ENCODE results near the gene MPP3. TPM values are rescaled to one million over a fixed set of nuclear protein-coding genes. Genes with fewer than 3 reads are reported as not detected.
"Not testable (repeated sequence)": the region's sequence is repeated elsewhere in the genome, so short reads cannot be mapped to it uniquely, and the experiment has no call there.

MPP3 gene
- total RNA-seq, 1 experiment from 2014 or later: 6.9 TPM

DNA sequence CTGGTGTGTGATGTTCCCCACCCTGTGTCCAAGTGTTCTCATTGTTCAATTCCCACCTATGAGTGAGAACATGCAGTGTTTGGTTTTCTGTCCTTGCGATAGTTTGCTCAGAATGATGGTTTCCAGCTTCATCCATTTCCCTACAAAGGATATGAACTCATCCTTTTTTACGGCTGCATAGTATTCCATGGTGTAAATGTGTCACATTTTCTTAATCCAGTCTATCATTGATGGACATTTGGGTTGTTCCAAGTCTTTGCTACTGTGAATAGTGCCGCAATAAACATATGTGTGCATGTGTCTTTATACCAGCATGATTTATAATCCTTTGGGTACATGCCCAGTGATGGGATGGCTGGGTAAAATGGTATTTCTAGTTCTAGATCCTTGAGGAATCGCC lies 40.3 kb downstream of the MPP3 start:
- H3K27ac Mint-ChIP-seq; H4K20me1 ChIP-seq (ENCODE audit: control insufficient read depth, insufficient read depth, insufficient read length): not testable (repeated sequence)
- WGBS (ENCODE audit: extremely low coverage, insufficient read length, low lambda C conversion rate): no CpG with 5 or more reads among the region's 4 CpGs

More for the DNA sequence above, 40.3 kb downstream of the MPP3 start:
- not testable (repeated sequence) for H3T11ph ChIP-seq (ENCODE audit: low read length); H3K9me3 ChIP-seq (ENCODE audit: control insufficient read depth, low read depth, low read length); H2BK120ac ChIP-seq (ENCODE audit: low read depth, low read length, poor library complexity, severe bottlenecking); H3K56ac ChIP-seq (ENCODE audit: insufficient read length, low read depth, low read length); H4K5ac ChIP-seq (ENCODE audit: insufficient read length, low read depth, low read length); H3K27ac ChIP-seq (ENCODE audit: insufficient read length, low read depth, low read length); H3K18ac ChIP-seq (ENCODE audit: insufficient read length, low read depth, low read length); H3K4me1 ChIP-seq (ENCODE audit: insufficient read depth, low read length); H3K14ac ChIP-seq (ENCODE audit: insufficient read depth, low read length); H2BK15ac ChIP-seq (ENCODE audit: low read depth, low read length); H3K9ac ChIP-seq (ENCODE audit: extremely low read depth, insufficient read length, low read length); H3K79me1 ChIP-seq (ENCODE audit: insufficient read depth, low read depth, low read length, poor library complexity, severe bottlenecking); H2BK12ac ChIP-seq (ENCODE audit: insufficient read length, low read depth, low read length); H2AFZ ChIP-seq (ENCODE audit: low read length); H4K8ac ChIP-seq (replicated peaks; ENCODE audit: insufficient read length, low read depth, low read length); H3K4ac ChIP-seq (ENCODE audit: low read depth, low read length); H3K79me2 ChIP-seq (ENCODE audit: insufficient read depth, low read length); H3K27me3 ChIP-seq (ENCODE audit: insufficient read depth, low read length); DNase-seq; H2BK20ac ChIP-seq (ENCODE audit: low read depth, low read length, poor library complexity, severe bottlenecking); H3K4me3 Mint-ChIP-seq; H3K36me3 Mint-ChIP-seq (ENCODE audit: insufficient read depth in 1 of 3, low read depth in 3 of 3); H3K4me2 ChIP-seq (ENCODE audit: insufficient read depth, insufficient read length, low read length); H4K91ac ChIP-seq (ENCODE audit: insufficient read length, low read depth, low read length); H3K23ac ChIP-seq (ENCODE audit: insufficient read length, low read depth, low read length); H2AK5ac ChIP-seq (ENCODE audit: insufficient read length, low read length); H2BK5ac ChIP-seq (ENCODE audit: insufficient read length, low read length); H3K23me2 ChIP-seq (ENCODE audit: insufficient read length, low read depth, low read length, poor library complexity, severe bottlenecking)
- Mint-ChIP-seq H3K27me3 (ENCODE audit: low read depth) (peaks cover 46% of the 10 kb centered on the region), H3K9me3 (peaks cover 10 to 24% of the 10 kb centered on the region in 2 experiments; a peak in 4 of 5 replicates), H3K4me1 (peaks cover 9 to 10% of the 10 kb centered on the region in 2 experiments)

Data from H9 (cell line).